HepG2 (cell line): ENCODE data around the gene SOAT2. TPM values are rescaled to one million over a fixed set of nuclear protein-coding genes. Genes with fewer than 3 reads are reported as not detected.
A peak's percentile ranks its signal among the peaks of the same experiment; 100 is the strongest.

Experiments
- ATAC-seq: fragments of 200-7000 bp; cut with Tn5 transposase; 3 replicates; pipeline ENCODE4 v1.9.1; 2020; ENCODE audit warnings: mild to moderate bottlenecking, moderate library complexity
- BruUV-seq: library from RNA; stranded (reverse); fragments of 400-500 nt; replicated peaks from 2 replicates; lab custom pipeline; 2021; lab: Mats Ljungman, UMichigan
- CTCF ChIA-PET: fragments of 300-600 bp; formaldehyde crosslinking; extraction: SDS; loops from one replicate; lab custom pipeline; 2021; ENCODE audit warnings: low total read pairs, inconsistent platforms, low intra/inter-chr PET ratio; lab: Yijun Ruan, JAX
- POLR2A ChIA-PET: fragments of 350-600 bp; sonication (Branson Sonifier 250); formaldehyde crosslinking; loops from one replicate; lab custom pipeline; 2020; ENCODE audit warnings: antibody characterized with exemption, inconsistent platforms; lab: Yijun Ruan, JAX
- DNase-seq: peaks from one replicate; pipeline ENCODE4 v3.0.0-alpha.2; 2015; ENCODE audit warnings: low spot score
- FAIRE-seq: peaks from 3 replicates; lab custom pipeline; 2011; peaks lifted over from hg19 to GRCh38; lab: Jason Lieb, UNC
- H2AFZ ChIP-seq: one replicate; pipeline ENCODE4 v1.6.1; 2011; ENCODE audit warnings: low read length, inconsistent platforms
- H3K27ac ChIP-seq: fragments of 300-600 bp; 3 replicates; pipeline ENCODE4 v1.8.0; 2011; ENCODE audit warnings: mixed run types, mild to moderate bottlenecking, mixed read lengths, low read length, inconsistent platforms; ENCODE audit not compliant: insufficient read depth; ENCODE audit errors: extremely low read length
- H3K27me3 ChIP-seq, 2 experiments: fragments of 200-600 bp in 1 of 2; 2 replicates in 1 of 2; 3 replicates in 1 of 2; pipeline versions ENCODE4 v1.6.0 to v1.8.0; 2011; ENCODE audit warnings: low read length in 2 of 2, mild to moderate bottlenecking in 2 of 2, moderate library complexity in 2 of 2, inconsistent platforms in 1 of 2; ENCODE audit not compliant: insufficient read depth in 2 of 2, control insufficient read depth in 1 of 2
- H3K36me3 ChIP-seq, 2 experiments: fragments of 200-600 bp in 1 of 2; replicated peaks in 1 of 2; 2 replicates in 1 of 2; 3 replicates in 1 of 2; pipeline versions ENCODE4 v1.5.1 to v1.8.0; 2011; ENCODE audit warnings: low read length in 2 of 2, inconsistent platforms in 1 of 2; ENCODE audit not compliant: insufficient read depth in 2 of 2, control insufficient read depth in 1 of 2
- H3K4me1 ChIP-seq: 2 replicates; pipeline ENCODE4 v1.5.1; 2012; ENCODE audit warnings: low read length, inconsistent platforms; ENCODE audit not compliant: insufficient read depth
- H3K4me2 ChIP-seq: 2 replicates; pipeline ENCODE4 v1.6.0; 2011; ENCODE audit warnings: low read depth, low read length, inconsistent platforms
- H3K4me3 ChIP-seq, 3 experiments: fragments of 200-600 bp in 1 of 3; sonication (generic), shearing (Covaris generic) in 1 of 3; replicated peaks in 1 of 3; 2 replicates each; pipeline ENCODE4 v1.5.1; 2011 to 2016; ENCODE audit warnings: low read length in 3 of 3, inconsistent platforms in 2 of 3, low read depth in 2 of 3, mild to moderate bottlenecking in 2 of 3, control low read depth in 1 of 3, mixed read lengths in 1 of 3; ENCODE audit not compliant: insufficient read depth in 1 of 3
- H3K79me2 ChIP-seq: one replicate; pipeline ENCODE4 v1.6.1; 2011; ENCODE audit warnings: low read length, inconsistent platforms; ENCODE audit not compliant: insufficient read depth
- H3K9ac ChIP-seq: 2 replicates; pipeline ENCODE4 v1.6.0; 2011; ENCODE audit warnings: mild to moderate bottlenecking, low read depth, low read length, inconsistent platforms; ENCODE audit not compliant: insufficient read depth
- H3K9me3 ChIP-seq: 2 replicates; pipeline ENCODE4 v1.5.1; 2012; ENCODE audit warnings: mild to moderate bottlenecking, low read length
- H4K20me1 ChIP-seq: 2 replicates; pipeline ENCODE4 v1.6.0; 2011; ENCODE audit warnings: inconsistent platforms, mild to moderate bottlenecking, low read length, moderate library complexity; ENCODE audit not compliant: insufficient read depth
- DMTF1 ChIP-seq: sonication (generic); formaldehyde crosslinking; IDR thresholded peaks from 2 replicates; pipeline ENCODE4 v1.4.0; 2020; ENCODE audit warnings: mild to moderate bottlenecking, missing genetic modification reagents
- HHEX ChIP-seq: IDR thresholded peaks from 2 replicates; pipeline ENCODE4 v1.6.1; 2016; ENCODE audit warnings: control low read depth
- KLF13 ChIP-seq: sonication (generic); formaldehyde crosslinking; IDR thresholded peaks from 2 replicates; pipeline ENCODE4 v1.4.0; 2020; ENCODE audit warnings: mild to moderate bottlenecking, missing genetic modification reagents
- MAFF ChIP-seq: IDR thresholded peaks from 2 replicates; pipeline ENCODE4 v1.6.1; 2011; ENCODE audit warnings: low read depth, low read length, improper control_type of control experiment
- POLR2AphosphoS5 ChIP-seq: IDR thresholded peaks from 2 replicates; pipeline ENCODE4 v1.6.1; 2012; ENCODE audit warnings: low read depth, low read length
- RBFOX2 ChIP-seq: fragments of 200-400 bp; formaldehyde crosslinking; IDR thresholded peaks from 2 replicates; pipeline ENCODE4 v1.6.1; 2017; ENCODE audit warnings: low read depth, mild to moderate bottlenecking, low read length
- SRSF4 ChIP-seq: fragments of 200-400 bp; formaldehyde crosslinking; IDR thresholded peaks from one replicate; pipeline ENCODE4 v1.6.1; 2018; ENCODE audit warnings: mild to moderate bottlenecking, low read depth, low read length, moderate library complexity; ENCODE audit not compliant: poor library complexity, severe bottlenecking
- WGBS: methylation state at CpG from one replicate; pipeline ENCODE4 v1.1.6; 2017; ENCODE audit warnings: low lambda C conversion rate; 5-methylcytosine and 5-hydroxymethylcytosine counted together
- in situ Hi-C: cut with HindIII; loops from 2 replicates; pipeline ENCODE4 v1.10.0; 2017; ENCODE audit warnings: low pct_unique_long_range_greater_than_20kb; ENCODE audit not compliant: extremely low pct_ligation_motif_present
- intact Hi-C: fragments of 100-400 bp; cut with micrococcal nuclease; formaldehyde crosslinking; loops from one replicate; pipeline ENCODE4 v1.10.0; 2022; ENCODE audit not compliant: unreplicated experiment
- polyA plus RNA-seq, 8 experiments: library from polyadenylated mRNA; depleted of rRNA in 3 of 8; stranded (reverse) in 7 of 8; unstranded in 1 of 8; fragments of >200 nt; fragmentation: Illumina TruSeq in 4 of 8; extraction: Trizol in 4 of 8; gene quantifications; 2 replicates each; pipeline versions ENCODE4 v1.2.1 to v1.2.3, GENCODE V29; 2011 to 2016; ENCODE audit warnings: low read depth in 4 of 8, missing spikeins in 1 of 8, mixed read lengths in 1 of 8; ENCODE audit not compliant: insufficient read depth in 1 of 8
- total RNA-seq, 5 experiments: library from RNA; depleted of rRNA; stranded (reverse); fragments of >200 nt; fragmentation: Illumina TruSeq; extraction: Trizol; gene quantifications; 2 replicates each; pipeline ENCODE4 v1.2.3, GENCODE V29; 2016; ENCODE audit warnings: low read depth in 1 of 5
- TF ChIP-seq, protein P1 (sequence below): sonication (generic); formaldehyde crosslinking; IDR thresholded peaks from 2 replicates; pipeline ENCODE4 v1.8.0; 2022; ENCODE audit warnings: missing genetic modification reagents, mild to moderate bottlenecking, moderate library complexity, borderline replicate concordance

SOAT2 gene
- total and polyA plus RNA-seq, 2 of the 13 experiments (the other 11 are each of a cell fraction or from before 2014, with no cell fraction given), result 14.9 to 108 TPM

- no peaks in the 10 kb centered on the region for H3K9me3 ChIP-seq
- no peak overlapping the region for H3K9ac ChIP-seq
- no peak overlapping the region for H3K27ac ChIP-seq
- DNase-seq (no peak), FAIRE-seq (no peak), ATAC-seq (no peak)
- intact Hi-C loops (no loop called here), in situ Hi-C loops (loop anchor here (5.0 kb wide), 2 partner anchors 38 to 128 kb away; partner anchors contain the start of gene SOAT2)
- ChIA-PET CTCF (no interaction called here), POLR2A (interaction anchor here (1.0 to 3.2 kb wide), 3 partner anchors 11 to 15 kb away, joined by 3 to 43 read pairs (median 5); partner anchors contain the start of gene SPRYD3)
- H3K36me3 ChIP-seq, result peaks cover 0 to 18% of the 10 kb centered on the region in 2 experiments; a peak in 2 of 5 replicates
- H4K20me1 ChIP-seq, result no peaks in the 10 kb centered on the region
- TF ChIP-seq DMTF1 (no peak), SRSF4 (no peak), RBFOX2 (no peak), MAFF (no peak), HHEX (CRISPR knock-in tag) (no peak), KLF13 (CRISPR knock-in tag) (no peak), POLR2AphosphoS5 (peak; percentile 2; the same call in 1 of the 2 replicates)
- TF ChIP-seq, protein P1, sequence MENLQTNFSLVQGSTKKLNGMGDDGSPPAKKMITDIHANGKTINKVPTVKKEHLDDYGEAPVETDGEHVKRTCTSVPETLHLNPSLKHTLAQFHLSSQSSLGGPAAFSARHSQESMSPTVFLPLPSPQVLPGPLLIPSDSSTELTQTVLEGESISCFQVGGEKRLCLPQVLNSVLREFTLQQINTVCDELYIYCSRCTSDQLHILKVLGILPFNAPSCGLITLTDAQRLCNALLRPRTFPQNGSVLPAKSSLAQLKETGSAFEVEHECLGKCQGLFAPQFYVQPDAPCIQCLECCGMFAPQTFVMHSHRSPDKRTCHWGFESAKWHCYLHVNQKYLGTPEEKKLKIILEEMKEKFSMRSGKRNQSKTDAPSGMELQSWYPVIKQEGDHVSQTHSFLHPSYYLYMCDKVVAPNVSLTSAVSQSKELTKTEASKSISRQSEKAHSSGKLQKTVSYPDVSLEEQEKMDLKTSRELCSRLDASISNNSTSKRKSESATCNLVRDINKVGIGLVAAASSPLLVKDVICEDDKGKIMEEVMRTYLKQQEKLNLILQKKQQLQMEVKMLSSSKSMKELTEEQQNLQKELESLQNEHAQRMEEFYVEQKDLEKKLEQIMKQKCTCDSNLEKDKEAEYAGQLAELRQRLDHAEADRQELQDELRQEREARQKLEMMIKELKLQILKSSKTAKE (CRISPR knock-in tag), result no peak
- peaks cover 35% of the 10 kb centered on the region for H3K4me1 ChIP-seq
- BruUV-seq, result no TSS peak
- H3K4me2 ChIP-seq, result no peak overlapping the region
- H3K4me3 ChIP-seq, result no peak overlapping the region
- H3K27me3 ChIP-seq, result no peaks in the 10 kb centered on the region
- 92% methylated on average over 11 of the region's 13 CpGs for WGBS
- H3K79me2 ChIP-seq, result no peaks in the 10 kb centered on the region
- H2AFZ ChIP-seq, result no peak overlapping the region
Measured at GRCh38 chr12:53063708-53064612, 39.3 kb upstream of the SOAT2 start.
